ENCODE data around the gene MID1. TPM values are rescaled to one million over a fixed set of nuclear protein-coding genes. Genes with fewer than 3 reads are reported as not detected.

MID1 gene
- total RNA-seq, 1 experiment from 2014 or later, result 9.7 TPM

- no peaks in the 10 kb centered on the region for H3K27me3 Mint-ChIP-seq (ENCODE audit: insufficient read depth, unreplicated experiment)
- no peak overlapping the region for H3K4me3 Mint-ChIP-seq (ENCODE audit: unreplicated experiment)
- POLR2A ChIA-PET, result no interaction called here
- intact Hi-C loops (cut with micrococcal nuclease), result no loop called here
- peaks cover 10% of the 10 kb centered on the region for H3K36me3 Mint-ChIP-seq (ENCODE audit: insufficient read depth, unreplicated experiment)
- no TSS peak for BruUV-seq (replicated peaks)
- no peak for TF ChIP-seq CTCF (IDR thresholded peaks at IDR 0.05; ENCODE audit: unreplicated experiment)
- no peak overlapping the region for H3K27ac Mint-ChIP-seq (ENCODE audit: low read depth, unreplicated experiment)
- H3K4me1 Mint-ChIP-seq (ENCODE audit: insufficient read depth, unreplicated experiment), result peaks cover 23% of the 10 kb centered on the region
- CTCF ChIA-PET, result no interaction called here
- H3K9me3 Mint-ChIP-seq (ENCODE audit: unreplicated experiment), result peaks cover 7% of the 10 kb centered on the region
- DNase-seq (ENCODE audit: unreplicated experiment), result no peak
Measured at GRCh38 chrX:10482261-10482660, 138.1 kb downstream of the MID1 start.

GRCh38 chrX:10480861-10481260, 139.5 kb downstream of the MID1 start:
- CTCF ChIA-PET, result interaction anchor here (1.0 kb wide), 1 partner anchor 107 kb away, joined by 3 read pairs; no protein-coding TSS in a partner anchor
- POLR2A ChIA-PET, result no interaction called here
- BruUV-seq (replicated peaks), result no TSS peak
- Mint-ChIP-seq H3K9me3 (ENCODE audit: unreplicated experiment) (peaks cover 7% of the 10 kb centered on the region), H3K4me3 (ENCODE audit: unreplicated experiment) (no peak overlapping the region), H3K27ac (ENCODE audit: low read depth, unreplicated experiment) (no peak overlapping the region), H3K27me3 (ENCODE audit: insufficient read depth, unreplicated experiment) (no peaks in the 10 kb centered on the region), H3K36me3 (ENCODE audit: insufficient read depth, unreplicated experiment) (peaks cover 10% of the 10 kb centered on the region), H3K4me1 (ENCODE audit: insufficient read depth, unreplicated experiment) (peaks cover 17% of the 10 kb centered on the region)
- TF ChIP-seq CTCF (IDR thresholded peaks at IDR 0.05; ENCODE audit: unreplicated experiment), result no peak
- no peak for DNase-seq (ENCODE audit: unreplicated experiment)
- intact Hi-C loops (cut with micrococcal nuclease), result no loop called here

- H3K9me3 Mint-ChIP-seq (ENCODE audit: unreplicated experiment), result peaks cover 7% of the 10 kb centered on the region
- H3K4me3 Mint-ChIP-seq (ENCODE audit: unreplicated experiment), result no peak overlapping the region
- no peak for TF ChIP-seq CTCF (IDR thresholded peaks at IDR 0.05; ENCODE audit: unreplicated experiment)
- BruUV-seq (replicated peaks), result no TSS peak
- ChIA-PET POLR2A (no interaction called here), CTCF (interaction anchor here (0.6 to 1.0 kb wide), 2 partner anchors 103 to 136 kb away, joined by 3 to 4 read pairs; no protein-coding TSS in a partner anchor)
- H3K27ac Mint-ChIP-seq (ENCODE audit: low read depth, unreplicated experiment), result no peak overlapping the region
- H3K4me1 Mint-ChIP-seq (ENCODE audit: insufficient read depth, unreplicated experiment), result peaks cover 9% of the 10 kb centered on the region
- peaks cover 10% of the 10 kb centered on the region for H3K36me3 Mint-ChIP-seq (ENCODE audit: insufficient read depth, unreplicated experiment)
- intact Hi-C loops (cut with micrococcal nuclease), result no loop called here
- H3K27me3 Mint-ChIP-seq (ENCODE audit: insufficient read depth, unreplicated experiment), result no peaks in the 10 kb centered on the region
- no peak for DNase-seq (ENCODE audit: unreplicated experiment)
Measured at GRCh38 chrX:10479508-10479907, 140.9 kb downstream of the MID1 start.

- intact Hi-C loops (cut with micrococcal nuclease), result no loop called here
- TF ChIP-seq CTCF (IDR thresholded peaks at IDR 0.05; ENCODE audit: unreplicated experiment), result no peak
Measured at GRCh38 chrX:10477525-10477924, 142.9 kb downstream of the MID1 start.

More at GRCh38 chrX:10477525-10477924, 142.9 kb downstream of the MID1 start:
- no peak for DNase-seq (ENCODE audit: unreplicated experiment)
- Mint-ChIP-seq H3K36me3 (ENCODE audit: insufficient read depth, unreplicated experiment) (peaks cover 17% of the 10 kb centered on the region), H3K27me3 (ENCODE audit: insufficient read depth, unreplicated experiment) (no peaks in the 10 kb centered on the region), H3K4me1 (ENCODE audit: insufficient read depth, unreplicated experiment) (no peaks in the 10 kb centered on the region), H3K27ac (ENCODE audit: low read depth, unreplicated experiment) (no peak overlapping the region), H3K4me3 (ENCODE audit: unreplicated experiment) (no peak overlapping the region), H3K9me3 (ENCODE audit: unreplicated experiment) (peaks cover 7% of the 10 kb centered on the region)
- CTCF ChIA-PET, result no interaction called here
- BruUV-seq (replicated peaks), result no TSS peak
- POLR2A ChIA-PET, result no interaction called here
